Sciatic nerve (tissue), 2 donors: ENCODE results near the gene PHLDB1. TPM values are rescaled to one million over a fixed set of nuclear protein-coding genes. Genes with fewer than 3 reads are reported as not detected.

ENCODE experiments used
- ATAC-seq: fragments of 200-7000 bp; cut with Tn5 transposase; one replicate; pipeline ENCODE4 v1.9.1; 2020; ENCODE audit warnings: mild to moderate bottlenecking, moderate library complexity
- DNase-seq: peaks from one replicate; pipeline ENCODE4 v3.0.0-alpha.2; 2020; ENCODE audit warnings: low spot score
- intact Hi-C: fragments of 100-400 bp; cut with DNase I; formaldehyde crosslinking; loops from one replicate; pipeline ENCODE4 v1.14.2; 2022
- total RNA-seq: library from RNA; stranded (reverse); fragmentation: NEBNext Ultra II Directional; extraction: Animal tissue kit (Norgen Biotek cat#: 25700); gene quantifications from one replicate; pipeline ENCODE4 v1.2.1, GENCODE V29; 2021
- donor health status: DM: no; HTN: no; CAD: no.
- donor health status: DM: no; HTN: no; CAD: no.

The PHLDB1 gene
- total RNA-seq, 1 donor from 2014 or later = 419 TPM

DNA sequence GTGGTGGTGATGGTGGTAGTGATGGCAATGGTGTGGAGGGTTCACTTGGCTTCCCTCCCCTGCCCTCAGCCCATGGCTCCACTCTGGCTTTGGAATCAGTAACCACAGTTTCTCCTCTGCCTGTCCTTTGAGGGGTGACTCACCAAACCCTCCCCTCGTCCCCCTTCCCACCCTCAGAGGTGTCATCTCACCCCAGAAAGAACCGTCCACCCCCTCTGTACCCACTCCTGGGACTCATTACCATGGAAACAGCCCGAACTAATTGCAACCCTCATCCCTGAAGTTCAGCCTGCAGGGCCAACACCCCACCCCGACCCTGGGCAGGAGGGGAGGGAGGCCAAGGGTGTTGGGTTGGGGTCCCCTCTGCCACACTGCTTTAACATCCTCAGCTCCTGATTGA, 26.6 kb downstream of the PHLDB1 start:
- DNase-seq (no peak), ATAC-seq (peak; percentile 33)
- intact Hi-C loops = no loop called here

GRCh38 chr11:118634431-118635236, 27.2 kb downstream of the PHLDB1 start:
- intact Hi-C loops = no loop called here
- DNase-seq = peak; percentile 88
- peak; percentile 89 for ATAC-seq

GRCh38 chr11:118635237-118635591, 27.8 kb downstream of the PHLDB1 start:
- DNase-seq = no peak
- intact Hi-C loops = no loop called here
- peak; percentile 35 for ATAC-seq

DNA sequence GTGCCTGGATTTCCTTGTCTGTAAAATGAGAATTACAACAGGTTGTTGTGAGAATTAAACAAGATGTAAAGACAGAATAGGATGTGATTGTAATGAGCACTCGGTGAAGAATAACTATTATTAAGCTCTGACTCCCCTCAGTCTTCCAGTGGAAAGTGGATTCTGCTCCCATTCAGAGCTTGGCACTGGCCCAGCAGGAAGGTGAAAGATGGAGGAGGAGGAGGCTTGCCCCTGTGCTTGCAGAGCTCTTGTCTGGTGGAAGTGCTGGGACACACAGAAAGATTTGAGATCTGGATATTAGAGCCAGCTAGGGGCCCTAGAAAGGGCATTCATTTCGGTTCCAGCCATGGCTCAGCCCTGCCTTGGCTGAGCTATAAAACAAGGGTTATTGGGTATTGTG, 28.2 kb downstream of the PHLDB1 start:
- DNase-seq (no peak), ATAC-seq (no peak)
- intact Hi-C loops = no loop called here

DNA sequence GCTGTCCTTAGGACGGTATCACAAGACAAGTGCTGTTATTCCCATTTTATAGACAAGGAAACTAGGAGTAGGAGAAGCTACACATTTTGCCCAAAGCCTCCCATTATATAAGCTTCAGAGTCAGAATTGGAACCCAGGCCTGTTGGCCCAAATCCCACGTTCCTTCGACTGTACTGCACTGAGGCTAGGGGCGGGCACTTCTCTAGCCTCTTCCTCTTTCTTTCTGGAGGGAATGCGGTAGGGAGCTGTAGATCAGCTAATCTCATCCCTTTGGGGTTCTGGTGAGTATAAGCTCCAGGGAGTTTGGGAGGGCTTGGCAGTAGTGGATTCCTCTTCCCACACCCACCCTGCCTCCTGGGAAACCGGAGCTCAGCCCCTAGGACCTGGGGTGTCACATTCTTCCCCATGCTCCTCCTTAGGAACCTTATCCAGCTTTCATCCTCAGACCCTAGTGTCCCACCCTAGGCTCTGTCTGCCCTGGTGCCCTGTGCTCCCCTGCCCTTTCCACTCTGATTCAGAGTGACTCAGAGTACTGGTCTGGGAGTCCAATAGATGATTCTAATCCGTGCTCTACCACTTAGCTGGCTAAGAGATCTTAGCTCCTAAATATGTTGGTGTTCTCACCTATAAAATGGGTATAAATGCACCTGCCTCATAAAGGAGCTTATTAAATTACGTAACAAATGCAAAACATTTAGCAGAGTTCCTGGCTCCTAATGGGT, 29.3 kb downstream of the PHLDB1 start:
- intact Hi-C loops = no loop called here
- ATAC-seq = no peak

DNA sequence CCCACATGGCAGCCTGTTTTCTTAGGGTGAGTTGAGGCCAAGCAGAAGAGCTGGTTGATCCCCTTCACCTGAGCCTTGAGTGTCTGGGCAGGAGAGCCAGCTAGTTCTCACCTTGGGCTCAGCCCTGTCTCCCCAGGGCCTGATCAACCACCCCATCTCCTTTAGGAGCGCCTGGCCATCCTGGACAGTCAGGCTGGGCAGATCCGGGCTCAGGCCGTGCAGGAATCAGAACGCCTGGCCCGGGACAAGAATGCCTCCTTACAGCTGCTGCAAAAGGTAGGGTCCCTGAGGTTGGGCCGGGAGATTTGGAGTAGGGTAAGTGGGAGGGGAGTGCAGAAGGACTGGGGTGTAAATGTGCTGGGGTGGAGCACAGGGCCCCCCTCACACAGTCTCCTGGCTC, 31.3 kb downstream of the PHLDB1 start:
- no peak for ATAC-seq
- intact Hi-C loops = no loop called here
- no peak for DNase-seq

More for the DNA sequence above, 29.3 kb downstream of the PHLDB1 start:
- DNase-seq = no peak

DNA sequence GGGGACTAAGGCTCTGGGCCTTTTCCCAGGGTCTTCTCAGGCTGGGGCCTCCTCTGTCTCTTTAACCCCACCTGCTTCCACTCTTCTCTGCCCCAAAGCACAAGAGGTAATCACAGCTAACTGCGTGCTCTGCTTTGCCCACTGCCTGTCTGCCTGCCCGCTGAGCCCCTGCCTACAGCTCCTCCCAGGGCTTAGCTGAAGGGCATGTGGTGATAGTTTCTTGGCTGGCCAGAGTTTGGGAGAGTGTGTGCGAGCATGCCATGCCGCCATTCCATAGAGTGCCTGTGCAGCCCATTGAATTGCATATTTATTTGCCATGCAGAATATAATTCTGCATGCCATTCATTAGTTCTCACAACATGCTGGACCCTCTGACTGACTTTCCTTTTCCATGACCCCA, 32.5 kb downstream of the PHLDB1 start:
- intact Hi-C loops = no loop called here
- DNase-seq (no peak), ATAC-seq (no peak)

GRCh38 chr11:118640332-118641154, 33.1 kb downstream of the PHLDB1 start:
- ATAC-seq = no peak
- no peak for DNase-seq
- intact Hi-C loops = no loop called here

- no peak for ATAC-seq
- intact Hi-C loops = no loop called here
- peak; percentile 59 for DNase-seq
These were observed 34.1 kb downstream of the PHLDB1 start for GRCh38 chr11:118641397-118642019.

GRCh38 chr11:118643142-118643994, 36.0 kb downstream of the PHLDB1 start:
- DNase-seq = no peak
- ATAC-seq = no peak
- intact Hi-C loops = no loop called here

DNA sequence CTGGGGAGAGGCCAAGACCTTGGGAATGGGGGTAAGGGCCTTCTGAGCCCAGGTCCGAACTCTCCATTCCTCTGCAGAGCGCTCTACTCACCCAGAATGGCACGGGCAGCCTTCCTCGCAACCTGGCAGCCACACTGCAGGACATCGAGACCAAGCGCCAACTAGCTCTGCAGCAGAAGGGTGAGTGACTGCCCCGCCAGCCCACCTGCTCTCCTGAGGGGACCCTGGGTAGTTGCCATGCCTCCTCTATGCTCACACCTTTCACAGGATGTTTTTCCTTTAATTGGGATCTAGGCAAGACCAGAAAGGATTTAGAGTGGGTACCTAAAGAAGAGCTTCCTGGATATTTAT, 36.6 kb downstream of the PHLDB1 start:
- ATAC-seq (no peak), DNase-seq (no peak)
- intact Hi-C loops = no loop called here

DNA sequence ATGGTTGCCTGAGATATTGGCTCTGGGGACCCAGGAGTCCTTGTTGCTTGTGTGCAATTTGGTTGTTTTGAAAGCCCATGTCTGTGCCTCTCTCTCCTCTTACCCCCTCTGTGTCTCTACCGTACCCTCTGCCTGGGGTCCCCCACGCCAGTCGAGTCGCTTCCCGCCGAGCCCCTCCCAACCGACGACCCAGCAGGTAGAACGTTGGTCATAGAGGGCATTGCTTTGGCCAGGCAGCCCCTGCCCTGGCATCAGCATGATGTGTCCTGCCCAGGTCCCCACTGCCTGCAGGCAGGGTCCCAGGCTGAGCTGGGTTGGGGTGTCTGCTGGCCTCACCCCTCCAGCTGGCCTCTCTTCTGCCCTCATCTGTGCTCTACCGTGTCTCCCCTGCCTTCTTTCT, 37.1 kb downstream of the PHLDB1 start:
- ATAC-seq = no peak
- intact Hi-C loops = no loop called here

DNA sequence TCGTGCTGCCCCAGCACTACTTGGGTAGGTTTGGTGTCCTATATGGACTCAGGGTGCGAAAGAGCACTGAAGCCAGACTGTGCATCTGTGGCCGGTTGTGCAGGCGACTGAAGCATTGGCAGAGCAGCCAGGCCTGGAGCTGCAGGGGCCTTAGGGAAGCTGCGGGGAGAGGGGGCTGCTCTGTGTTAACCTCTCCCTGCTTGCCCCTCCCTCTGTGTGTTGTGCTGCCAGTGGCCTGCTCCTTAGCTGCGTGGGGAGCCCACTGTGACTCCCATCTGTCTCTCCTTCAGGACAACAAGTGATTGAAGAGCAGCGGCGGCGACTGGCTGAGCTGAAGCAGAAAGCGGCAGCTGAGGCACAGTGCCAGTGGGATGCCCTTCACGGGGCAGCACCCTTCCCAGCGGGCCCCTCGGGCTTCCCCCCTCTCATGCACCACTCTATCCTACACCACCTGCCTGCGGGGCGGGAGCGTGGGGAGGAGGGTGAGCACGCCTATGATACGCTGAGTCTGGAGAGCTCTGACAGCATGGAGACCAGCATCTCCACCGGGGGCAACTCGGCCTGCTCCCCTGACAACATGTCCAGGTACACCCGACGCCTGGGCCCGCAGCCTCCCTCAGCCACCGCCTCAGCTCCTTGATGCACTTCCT, 37.8 kb downstream of the PHLDB1 start:
- ATAC-seq = peak; percentile 14
- intact Hi-C loops = no loop called here
- no peak for DNase-seq

More for the DNA sequence above, 37.1 kb downstream of the PHLDB1 start:
- no peak for DNase-seq

GRCh38 chr11:118646393-118646792, 39.0 kb downstream of the PHLDB1 start:
- ATAC-seq (no peak), DNase-seq (no peak)
- intact Hi-C loops = no loop called here

DNA sequence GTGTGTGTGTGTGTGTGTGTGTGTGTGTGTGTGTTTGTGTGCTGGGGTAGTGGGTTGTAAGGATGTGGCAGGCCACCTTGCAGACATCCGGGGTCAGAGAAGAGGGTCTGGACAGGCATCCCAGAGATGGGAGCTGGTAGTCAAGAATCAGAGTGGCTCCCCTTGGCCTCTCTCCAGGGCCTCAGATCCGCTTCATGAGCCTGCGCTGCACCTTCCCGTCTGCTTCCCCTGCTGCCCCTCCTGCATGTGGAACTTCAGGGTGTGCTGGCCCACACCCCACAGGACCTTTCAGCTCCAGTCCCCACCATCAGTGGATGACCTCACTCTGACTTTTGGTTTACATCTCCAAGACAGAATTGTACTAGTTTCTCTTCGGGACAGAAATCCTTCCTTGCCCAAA, 40.9 kb downstream of the PHLDB1 start:
- DNase-seq (no peak), ATAC-seq (no peak)
- intact Hi-C loops = no loop called here

DNA sequence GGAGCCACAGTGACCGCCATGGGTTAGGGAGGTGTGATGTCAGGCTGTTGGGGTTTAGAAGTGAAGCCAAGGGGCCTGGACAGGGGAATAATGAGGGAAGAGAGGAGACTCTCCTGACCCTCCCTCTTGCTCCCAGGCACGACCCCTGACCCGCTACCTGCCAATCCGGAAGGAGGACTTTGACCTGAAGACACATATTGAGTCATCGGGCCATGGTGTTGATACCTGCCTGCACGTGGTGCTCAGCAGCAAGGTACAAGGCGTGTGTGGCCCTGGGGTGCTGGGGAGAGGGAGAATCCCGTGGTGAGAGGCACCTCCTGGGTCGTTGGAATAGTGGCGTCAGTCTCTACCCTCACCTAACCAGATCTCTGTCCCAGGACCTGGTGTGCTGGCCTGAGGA, 42.5 kb downstream of the PHLDB1 start:
- no peak for ATAC-seq

GRCh38 chr11:118650366-118650765, 43.0 kb downstream of the PHLDB1 start:
- intact Hi-C loops = no loop called here
- DNase-seq = no peak
- no peak for ATAC-seq

More for the DNA sequence above, 42.5 kb downstream of the PHLDB1 start:
- intact Hi-C loops = no loop called here
- no peak for DNase-seq

DNA sequence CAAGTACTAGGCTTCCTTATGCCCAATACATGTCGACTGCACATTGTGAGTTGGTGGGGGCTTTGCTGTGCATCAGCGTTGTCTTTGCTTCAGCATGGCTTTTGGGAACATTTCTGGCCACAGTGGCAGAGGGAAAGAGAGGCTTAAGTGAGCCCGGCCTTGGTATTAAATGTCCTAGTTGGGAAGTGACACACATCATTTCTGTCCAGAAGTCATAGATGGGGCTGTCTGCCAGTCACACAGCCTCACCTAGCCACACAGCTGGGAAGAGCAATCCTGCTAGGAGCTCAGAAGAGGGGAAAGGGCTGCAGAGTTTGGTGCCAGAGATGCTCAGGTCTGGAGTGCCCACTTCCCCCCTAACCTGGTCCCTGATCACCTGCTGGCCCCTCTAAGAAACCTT, 44.4 kb downstream of the PHLDB1 start:
- ATAC-seq (no peak), DNase-seq (no peak)
- intact Hi-C loops = no loop called here
